GM23248 (cell line): Measurements from ENCODE around the gene ZNF175.

ENCODE experiments used
- EZH2 ChIP-seq: fragments of 200-600 bp; sonication (generic); IDR thresholded peaks from 2 replicates; pipeline ENCODE4 v1.6.1; 2018; ENCODE audit warnings: antibody characterized with exemption, mild to moderate bottlenecking; ENCODE audit not compliant: insufficient read depth, poor library complexity, severe bottlenecking
- EZH2phosphoT487 ChIP-seq: fragments of 200-600 bp; sonication (generic); IDR thresholded peaks from 2 replicates; pipeline ENCODE4 v1.6.1; 2018; ENCODE audit warnings: antibody characterized with exemption, moderate library complexity, mild to moderate bottlenecking, low read depth; ENCODE audit not compliant: insufficient read depth

DNA sequence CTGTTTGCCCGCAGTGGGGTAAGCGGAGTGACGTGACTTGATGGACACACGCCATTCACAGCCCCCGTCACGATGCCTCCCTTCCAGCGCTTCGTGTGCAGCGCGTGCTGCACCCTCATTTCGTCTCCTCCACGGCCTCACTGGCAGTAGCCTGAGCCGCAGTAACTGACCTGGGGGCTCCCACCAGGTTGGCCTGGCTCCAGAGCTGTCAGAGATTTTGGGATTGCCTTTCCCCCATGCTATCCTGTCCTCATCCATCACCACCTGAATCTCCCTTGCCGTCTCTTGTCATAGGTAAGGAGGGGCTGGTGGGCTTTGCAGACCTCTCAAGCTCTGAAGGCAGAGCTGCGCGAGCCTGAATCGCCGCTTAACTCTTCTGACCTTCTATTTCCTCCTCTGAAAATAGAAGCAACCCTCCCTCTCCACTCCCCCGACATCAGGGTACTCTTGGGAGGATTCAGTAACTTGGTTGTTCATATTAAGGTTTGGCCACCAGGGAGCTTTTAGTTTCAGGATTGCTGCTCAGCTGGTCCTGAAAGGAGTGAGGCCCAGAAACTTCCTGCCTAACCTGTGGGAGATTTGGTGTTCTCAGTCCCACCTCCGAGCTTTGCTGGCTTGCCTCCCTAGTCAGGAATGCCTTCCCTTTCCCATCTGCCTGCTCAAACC, 31.2 kb downstream of the ZNF175 start:
- TF ChIP-seq EZH2phosphoT487 (no peak), EZH2 (no peak)
